GM12892 (cell line): Measurements from ENCODE around the gene SRGN.

Source experiments
- POLR2A ChIP-seq: IDR thresholded peaks from 2 replicates; pipeline ENCODE4 v1.6.1; 2011; ENCODE audit warnings: low read depth, low read length, control low read depth
- POLR2AphosphoS5 ChIP-seq: IDR thresholded peaks from 2 replicates; pipeline ENCODE4 v1.6.1; 2011; ENCODE audit warnings: low read depth, low read length, control low read depth
- TAF1 ChIP-seq: IDR thresholded peaks from 2 replicates; pipeline ENCODE4 v1.6.1; 2011; ENCODE audit warnings: low read depth, mild to moderate bottlenecking, control low read depth, low read length, borderline replicate concordance

GRCh38 chr10:69051710-69052487, 36.0 kb upstream of the SRGN start:
- TF ChIP-seq POLR2A = no peak
- no peak for TF ChIP-seq POLR2AphosphoS5
- no peak for TF ChIP-seq TAF1
